GM12865 (cell line): Measurements from ENCODE around the gene SV2C.

Experiments
- DNase-seq: peaks from one replicate; pipeline ENCODE4 v3.0.0; 2010; ENCODE audit warnings: low read depth
- H3K4me3 ChIP-seq: 2 replicates; pipeline ENCODE4 v1.5.1; 2011; ENCODE audit warnings: mild to moderate bottlenecking, low read depth, low read length, control low read depth
- TF ChIP-seq, protein P1 (sequence below): IDR thresholded peaks from 2 replicates; pipeline ENCODE4 v1.5.1; 2011; ENCODE audit warnings: low read length, control low read depth, low read depth, inconsistent platforms; ENCODE audit not compliant: insufficient read depth; ENCODE audit errors: missing control alignments

SV2C gene

DNA sequence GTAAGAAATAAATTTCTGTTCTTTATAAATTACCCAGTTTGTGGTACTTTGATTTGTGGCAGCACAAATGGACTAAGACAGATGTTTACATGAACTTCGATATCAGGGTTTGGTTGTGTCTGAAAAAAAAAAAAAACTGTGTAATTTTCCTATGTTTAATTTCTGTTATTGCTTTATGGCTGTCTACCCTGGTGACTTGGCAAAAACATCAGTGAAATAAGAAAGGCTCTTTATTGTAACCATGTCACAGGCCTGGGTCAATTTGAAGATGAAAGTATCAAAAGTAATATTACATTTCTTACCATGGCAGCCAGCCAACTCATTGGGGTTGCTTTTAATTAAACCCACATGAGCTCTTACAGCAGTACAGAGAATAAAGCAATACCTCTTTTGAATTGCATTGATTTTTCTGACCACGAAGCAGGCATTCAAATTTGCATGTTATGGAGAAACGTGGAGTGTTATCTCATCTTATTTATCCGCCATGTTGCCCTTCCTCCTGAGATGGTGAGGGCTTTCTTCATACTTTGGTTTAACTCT lies 20.6 kb upstream of the SV2C start:
- no peak overlapping the region for H3K4me3 ChIP-seq
- TF ChIP-seq, protein P1, sequence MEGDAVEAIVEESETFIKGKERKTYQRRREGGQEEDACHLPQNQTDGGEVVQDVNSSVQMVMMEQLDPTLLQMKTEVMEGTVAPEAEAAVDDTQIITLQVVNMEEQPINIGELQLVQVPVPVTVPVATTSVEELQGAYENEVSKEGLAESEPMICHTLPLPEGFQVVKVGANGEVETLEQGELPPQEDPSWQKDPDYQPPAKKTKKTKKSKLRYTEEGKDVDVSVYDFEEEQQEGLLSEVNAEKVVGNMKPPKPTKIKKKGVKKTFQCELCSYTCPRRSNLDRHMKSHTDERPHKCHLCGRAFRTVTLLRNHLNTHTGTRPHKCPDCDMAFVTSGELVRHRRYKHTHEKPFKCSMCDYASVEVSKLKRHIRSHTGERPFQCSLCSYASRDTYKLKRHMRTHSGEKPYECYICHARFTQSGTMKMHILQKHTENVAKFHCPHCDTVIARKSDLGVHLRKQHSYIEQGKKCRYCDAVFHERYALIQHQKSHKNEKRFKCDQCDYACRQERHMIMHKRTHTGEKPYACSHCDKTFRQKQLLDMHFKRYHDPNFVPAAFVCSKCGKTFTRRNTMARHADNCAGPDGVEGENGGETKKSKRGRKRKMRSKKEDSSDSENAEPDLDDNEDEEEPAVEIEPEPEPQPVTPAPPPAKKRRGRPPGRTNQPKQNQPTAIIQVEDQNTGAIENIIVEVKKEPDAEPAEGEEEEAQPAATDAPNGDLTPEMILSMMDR: no peak
- no peak for DNase-seq

DNA sequence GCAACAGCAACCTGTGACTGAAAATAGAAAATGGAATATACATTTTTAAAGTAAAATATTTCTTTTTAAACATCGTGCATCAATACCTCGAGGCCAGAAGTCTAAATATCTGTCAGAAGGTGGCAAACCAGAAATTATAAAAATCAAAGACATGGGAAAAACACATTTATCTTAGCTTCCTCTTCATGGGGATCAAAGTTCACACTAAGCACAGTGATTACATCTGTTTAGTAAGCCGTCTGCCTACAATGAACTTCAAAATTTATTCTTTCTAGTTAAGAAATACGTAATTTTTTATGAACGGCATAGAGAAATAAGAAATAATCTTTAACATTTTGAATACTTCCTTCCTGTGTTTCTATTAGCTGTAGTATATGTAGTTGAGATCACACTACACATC lies 17.9 kb upstream of the SV2C start:
- TF ChIP-seq, protein P1: no peak
- no peak for DNase-seq
- no peak overlapping the region for H3K4me3 ChIP-seq

DNA sequence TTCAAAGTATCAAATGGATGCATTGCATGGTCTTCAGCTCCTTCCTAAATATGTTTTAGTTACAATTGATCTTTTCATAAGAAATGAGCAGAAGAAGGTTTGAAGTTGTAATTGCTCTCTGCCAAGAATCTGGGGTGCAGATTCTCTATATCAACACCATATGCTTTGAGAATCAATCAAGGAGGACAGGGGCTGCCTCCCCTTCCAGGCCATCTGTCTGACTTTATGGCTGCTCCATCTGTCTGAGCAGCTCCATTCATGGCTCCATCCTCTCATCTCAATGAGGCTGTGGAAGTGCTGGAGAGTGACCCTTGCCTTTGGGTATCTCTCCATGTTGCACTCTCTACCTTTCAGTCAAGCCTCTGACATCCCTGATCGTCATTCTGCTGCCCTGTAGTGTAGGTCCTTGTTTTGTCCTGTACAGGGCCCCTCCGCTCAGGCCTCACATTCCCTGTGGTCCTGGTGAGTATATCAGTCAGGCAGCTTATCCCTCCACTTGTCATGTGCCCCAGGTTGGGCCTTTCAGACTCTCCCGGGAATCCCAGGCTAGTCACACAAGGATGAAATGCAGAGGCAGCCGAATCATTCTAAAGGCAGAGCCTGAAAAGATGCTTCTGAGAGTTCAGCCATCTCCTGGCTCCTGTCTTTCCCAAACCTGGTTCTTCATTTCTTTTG lies 14.0 kb upstream of the SV2C start:
- no peak for DNase-seq
- TF ChIP-seq, protein P1: no peak
- H3K4me3 ChIP-seq: no peak overlapping the region

- TF ChIP-seq, protein P1: peak; percentile 82
- peak; percentile 43 for DNase-seq
- H3K4me3 ChIP-seq: no peak overlapping the region
Observed at GRCh38 chr5:76074487-76075065, 8.6 kb upstream of the SV2C start.

GRCh38 chr5:76081811-76082771 lies 1.1 kb upstream of the SV2C start:
- TF ChIP-seq, protein P1: no peak
- H3K4me3 ChIP-seq: no peak overlapping the region
- no peak for DNase-seq

DNA sequence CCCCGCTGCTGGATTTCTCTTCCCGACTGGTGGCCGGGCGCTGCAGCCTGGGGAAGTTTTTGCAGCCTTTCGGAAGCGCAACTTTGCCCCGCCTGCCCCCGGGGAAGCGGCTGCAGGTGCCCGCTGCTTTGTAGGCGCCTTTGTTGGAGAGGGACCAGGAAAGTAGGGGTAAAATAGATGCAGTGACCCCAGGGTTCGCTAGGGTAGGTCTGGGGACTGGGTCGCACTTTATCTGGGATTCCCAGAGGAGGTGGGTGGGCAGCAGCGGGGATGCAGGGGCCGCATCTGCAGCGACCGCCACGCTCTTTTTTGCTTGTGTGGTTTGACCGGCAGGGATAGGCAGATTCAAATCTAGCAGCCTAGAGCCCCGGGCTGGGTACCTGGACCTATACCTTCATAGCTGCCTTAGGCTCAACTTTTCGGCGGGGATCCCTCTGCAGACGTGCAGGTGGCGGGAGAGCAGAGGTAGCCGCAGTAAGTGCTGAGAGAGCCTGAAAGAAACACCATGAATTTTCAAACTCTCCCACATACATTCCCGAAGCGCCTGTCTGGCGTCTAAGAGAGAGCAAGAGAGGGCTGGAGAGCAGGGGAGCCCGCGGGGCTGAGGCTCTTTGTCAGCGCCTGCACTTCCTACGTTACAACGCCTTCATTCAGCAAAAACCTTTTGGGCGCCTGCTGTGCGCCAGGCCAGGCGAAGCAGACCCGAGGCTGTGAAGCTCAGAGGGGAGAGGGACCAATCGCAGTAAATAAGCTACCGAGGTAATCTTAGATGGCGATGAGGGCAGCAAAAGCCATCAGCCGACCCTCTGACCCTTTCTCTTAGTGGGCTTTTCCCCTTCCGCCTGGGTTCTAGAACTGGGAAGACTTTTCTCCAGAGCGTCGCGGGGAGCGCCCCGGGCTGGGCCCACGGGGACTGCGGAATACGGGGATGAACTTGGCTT lies 642 bp downstream of the SV2C start:
- DNase-seq: no peak
- TF ChIP-seq, protein P1: no peak
- H3K4me3 ChIP-seq: peak overlapping the region; percentile 31
